PFSK-1 (cell line): Measurements from ENCODE around the gene CCN6.

Experiments
- FOXP2 ChIP-seq: optimal IDR thresholded peaks from 2 replicates; pipeline ENCODE3; 2011; ENCODE audit warnings: borderline replicate concordance, control low read depth, inconsistent platforms; ENCODE audit not compliant: insufficient read depth; ENCODE audit errors: extremely low read length, extremely low read depth
- POLR2AphosphoS5 ChIP-seq: IDR thresholded peaks from 2 replicates; pipeline ENCODE4 v1.6.1; 2012; ENCODE audit warnings: low read depth, mild to moderate bottlenecking, control low read depth, low read length, moderate library complexity
- REST ChIP-seq, 2 experiments: IDR thresholded peaks; 2 replicates each; pipeline versions ENCODE4 v1.6.1 to v1.8.0; 2011 to 2012; ENCODE audit warnings: low read depth in 2 of 2, low read length in 2 of 2, control low read depth in 1 of 2, inconsistent platforms in 1 of 2, mild to moderate bottlenecking in 1 of 2, moderate library complexity in 1 of 2; ENCODE audit not compliant: insufficient read depth in 1 of 2
- SIN3A ChIP-seq: IDR thresholded peaks from 2 replicates; pipeline ENCODE4 v1.6.1; 2012; ENCODE audit warnings: mild to moderate bottlenecking, low read length, moderate library complexity, borderline replicate concordance; ENCODE audit not compliant: insufficient read depth
- TAF1 ChIP-seq: IDR thresholded peaks from 2 replicates; pipeline ENCODE4 v1.6.1; 2012; ENCODE audit warnings: low read length, control low read depth, borderline replicate concordance; ENCODE audit not compliant: insufficient read depth

- no peak for TF ChIP-seq TAF1
- TF ChIP-seq SIN3A = no peak
- no peak for TF ChIP-seq REST (IDR thresholded peaks at IDR 0.05; ENCODE audit: insufficient read depth in 1 of 2, low read depth in 2 of 2, low read length in 2 of 2)
- no peak for TF ChIP-seq POLR2AphosphoS5
- TF ChIP-seq FOXP2 = no peak
These were observed 7.7 kb downstream of the CCN6 start for GRCh38 chr6:112061605-112062004.
